Pancreas (tissue), 10 donors: ENCODE measurements around the gene SREBF1. TPM values are rescaled to one million over a fixed set of nuclear protein-coding genes. Genes with fewer than 3 reads are reported as not detected.

ENCODE experiments used
- ATAC-seq, 4 donors: fragments of 200-7000 bp; cut with Tn5 transposase; one replicate each; pipeline versions ENCODE4 v1.8.0 to v1.9.1; 2020; ENCODE audit warnings: mild to moderate bottlenecking in 4 of 4, moderate library complexity in 4 of 4
- DNase-seq, 6 donors: peaks; one replicate each; pipeline ENCODE4 v3.0.0-alpha.2; 2020
- FAIRE-seq: peaks from 2 replicates; lab custom pipeline; 2012; peaks lifted over from hg19 to GRCh38; lab: Jason Lieb, UNC
- H3K27ac ChIP-seq, 4 donors: fragments of 200-600 bp; sonication (generic); 1 replicate in 3 of 4; 2 replicates in 1 of 4; pipeline versions ENCODE4 v1.5.0 to v1.8.0; 2020
- H3K27me3 ChIP-seq, 4 donors: fragments of 200-600 bp; one replicate each; pipeline ENCODE4 v1.8.0; 2021
- H3K36me3 ChIP-seq, 3 donors: fragments of 200-600 bp; sonication (generic) in 1 of 3; one replicate each; pipeline versions ENCODE4 v1.5.0 to v1.8.0; 2020 to 2021
- H3K4me1 ChIP-seq, 3 donors: fragments of 200-600 bp; one replicate each; pipeline ENCODE4 v1.8.0; 2021
- H3K4me3 ChIP-seq, 4 donors: fragments of 200-600 bp; sonication (generic) in 2 of 4; one replicate each; pipeline versions ENCODE4 v1.5.0 to v1.8.0; 2020 to 2021
- H3K9me3 ChIP-seq, 4 donors: fragments of 200-600 bp; one replicate each; pipeline ENCODE4 v1.8.0; 2021
- CTCF ChIP-seq, 4 donors: fragments of 200-600 bp; sonication (generic) in 3 of 4; IDR thresholded peaks; one replicate each; pipeline versions ENCODE4 v1.5.0 to v1.8.0; 2021; ENCODE audit warnings: antibody characterized with exemption in 4 of 4
- WGBS, 2 donors: extraction: QIAGEN DNeasy Blood & Tissue Kit; methylation state at CpG; one replicate each; pipeline ENCODE4 v1.1.7; 2013; 5-methylcytosine and 5-hydroxymethylcytosine counted together
- intact Hi-C, 3 donors: fragments of 100-400 bp; cut with DNase I; formaldehyde crosslinking; loops; one replicate each; pipeline versions ENCODE4 v1.11.1 to v1.14.2; 2022
- polyA plus RNA-seq, 2 donors: library from polyadenylated mRNA; stranded (reverse); fragments of 200-250 nt; gene quantifications; one replicate each; pipeline ENCODE4 v1.2.3, GENCODE V29; 2013
- total RNA-seq, 6 donors: library from RNA; stranded (reverse); fragmentation: NEBNext Ultra II Directional in 4 of 6; extraction: Animal tissue kit (Norgen Biotek cat#: 25700) in 4 of 6; gene quantifications; one replicate each; pipeline versions ENCODE4 v1.2.1 to v1.2.4, GENCODE V29; 2021 to 2023
- donor health status: healthy with polysubstance abuse.
- donor health status: DM: no; HTN: no; CAD: no; lungs with moderate emphysema.
- donor health status: DM: no; HTN: no; CAD: no.
- donor health status: control.
- donor health status: control.
- donor health status: Bipolar disorder and iron deficiency.
- donor health status: DM: yes; HTN: yes; CAD: no.
- donor health status: DM: no; HTN: no; CAD: no.
- donor health status: DM: no; HTN: no; CAD: no.
- donor health status: DM: yes; HTN: yes; CAD: no.

Gene SREBF1
- total and polyA plus RNA-seq, 8 donors = 12.0 to 77.5 (median 32.3) TPM

GRCh38 chr17:17860766-17861107 is 24.0 kb upstream of the SREBF1 start:
- peak in 1 of 6 donors; percentile 9 for DNase-seq
- TF ChIP-seq CTCF (IDR thresholded peaks at IDR 0.05) = no peak
- Histone ChIP-seq H3K36me3 (no peaks in the 10 kb centered on the region), H3K27me3 (no peaks in the 10 kb centered on the region), H3K4me3 (no peak overlapping the region), H3K27ac (no peak overlapping the region), H3K4me1 (peaks cover 0 to 8% (median 3%) of the 10 kb centered on the region in 3 donors), H3K9me3 (no peaks in the 10 kb centered on the region)
- FAIRE-seq = no peak
- intact Hi-C loops = loop anchor here in 1 of 3 donors (10.0 kb wide), 1 partner anchor 186 kb away; no protein-coding TSS in a partner anchor
- 67 to 78% methylated on average over 5 of the region's 5 CpGs for WGBS, 2 donors
- ATAC-seq = peak in 2 of 4 donors; percentile 16 to 18

GRCh38 chr17:17859909-17860765 is 23.4 kb upstream of the SREBF1 start:
- no peaks in the 10 kb centered on the region for H3K9me3 ChIP-seq
- peak; percentile 88 to 93 (median 91) for TF ChIP-seq CTCF (IDR thresholded peaks at IDR 0.05)
- H3K27ac ChIP-seq = no peak overlapping the region
- no peak for FAIRE-seq
- peaks cover 0 to 10% (median 3%) of the 10 kb centered on the region in 3 donors for H3K4me1 ChIP-seq
- intact Hi-C loops = loop anchor here in 2 of 3 donors (2.0 to 10.0 kb wide), 3 partner anchors 43 to 185 kb away; no protein-coding TSS in a partner anchor
- peak; percentile 90 to 94 (median 93) for ATAC-seq
- no peak overlapping the region for H3K4me3 ChIP-seq
- peak in 5 of 6 donors; percentile 54 to 83 (median 72) for DNase-seq
- WGBS, 2 donors = 38 to 39% methylated on average over 9 of the region's 9 CpGs
- no peaks in the 10 kb centered on the region for H3K27me3 ChIP-seq
- no peaks in the 10 kb centered on the region for H3K36me3 ChIP-seq

DNA sequence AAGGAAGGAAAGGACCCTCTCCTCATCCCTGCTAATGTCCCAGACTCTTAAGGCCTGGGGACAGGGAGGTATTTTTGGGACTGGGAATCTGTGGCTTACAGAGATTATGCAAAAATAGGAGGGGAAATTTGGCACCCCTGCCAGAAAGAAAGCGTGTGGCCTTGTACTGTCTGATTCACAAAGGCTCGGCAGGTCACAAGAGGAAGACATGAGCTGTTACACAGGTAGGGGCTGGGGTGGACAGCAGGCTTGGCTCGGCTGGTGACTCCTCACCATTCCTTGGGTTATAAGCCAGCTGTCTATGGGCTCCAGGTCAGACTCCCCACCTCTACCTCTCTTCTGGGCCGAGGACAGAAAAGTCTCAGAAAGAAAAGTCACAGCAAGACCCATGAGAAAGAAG is 20.7 kb upstream of the SREBF1 start:
- no peak overlapping the region for H3K4me3 ChIP-seq
- no peaks in the 10 kb centered on the region for H3K9me3 ChIP-seq
- intact Hi-C loops = loop anchor here in 1 of 3 donors (5.0 kb wide), 1 partner anchor 40 kb away; no protein-coding TSS in a partner anchor
- FAIRE-seq = no peak
- no peak overlapping the region for H3K27ac ChIP-seq
- ATAC-seq = no peak
- TF ChIP-seq CTCF (IDR thresholded peaks at IDR 0.05) = no peak
- no peak for DNase-seq
- H3K4me1 ChIP-seq = peaks cover 0 to 9% (median 3%) of the 10 kb centered on the region in 3 donors
- H3K36me3 ChIP-seq = no peaks in the 10 kb centered on the region
- 88% methylated on average over 4 of the region's 4 CpGs for WGBS, 2 donors
- H3K27me3 ChIP-seq = no peaks in the 10 kb centered on the region

- H3K27ac ChIP-seq = peak overlapping the region in 2 of 4 donors; percentile 41 to 55
- no peak for TF ChIP-seq CTCF (IDR thresholded peaks at IDR 0.05)
- H3K4me1 ChIP-seq = peaks cover 0 to 6% (median 3%) of the 10 kb centered on the region in 3 donors
- H3K27me3 ChIP-seq = no peaks in the 10 kb centered on the region
- DNase-seq = no peak
- no peak overlapping the region for H3K4me3 ChIP-seq
- peak in 1 of 4 donors; percentile 14 for ATAC-seq
- 84 to 97% methylated on average over 2 of the region's 2 CpGs for WGBS, 2 donors
- H3K36me3 ChIP-seq = no peaks in the 10 kb centered on the region
- FAIRE-seq = no peak
- H3K9me3 ChIP-seq = no peaks in the 10 kb centered on the region
- intact Hi-C loops = loop anchor here in 1 of 3 donors (5.0 kb wide), 1 partner anchor 39 kb away; no protein-coding TSS in a partner anchor
Observed at GRCh38 chr17:17856386-17856785, 19.6 kb upstream of the SREBF1 start.
